Thyroid gland (tissue), 4 donors: ENCODE results near the gene FBXL7.

ENCODE experiments used
- POLR2A ChIP-seq, 2 donors: fragments of 450-650 bp; IDR thresholded peaks; one replicate each; pipeline ENCODE4 v1.6.1; 2017; ENCODE audit warnings: antibody characterized with exemption in 2 of 2, mild to moderate bottlenecking in 2 of 2, moderate library complexity in 1 of 2
- TF ChIP-seq, protein P1 (sequence below), 6 experiments: fragments of 200-600 bp in 3 of 6; fragments of 450-650 bp in 3 of 6; sonication (generic) in 3 of 6; IDR thresholded peaks; one replicate each; pipeline ENCODE4 v1.5.1; 2016 to 2019; ENCODE audit warnings: antibody characterized with exemption in 6 of 6, mild to moderate bottlenecking in 2 of 6, inconsistent platforms in 1 of 6, moderate library complexity in 1 of 6

DNA sequence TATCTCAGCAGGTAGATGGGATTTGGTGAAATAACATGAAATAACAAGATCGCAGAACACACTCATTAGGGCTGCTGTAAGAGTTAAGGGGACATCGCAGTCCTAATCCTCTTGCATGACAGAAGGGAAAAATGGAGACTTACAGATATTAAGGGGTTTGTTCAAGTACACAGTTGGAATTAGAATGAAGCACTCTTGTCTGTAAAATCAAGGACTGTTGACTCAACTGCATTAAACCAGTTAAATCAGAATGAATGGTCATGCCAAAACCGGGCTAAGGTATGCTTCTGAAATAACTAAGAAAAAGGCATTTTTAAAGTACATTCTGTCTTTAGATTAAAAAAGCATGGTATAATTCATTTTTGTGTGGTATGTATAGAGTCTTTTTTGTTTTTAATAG, 95.9 kb downstream of the FBXL7 start:
- TF ChIP-seq, protein P1, sequence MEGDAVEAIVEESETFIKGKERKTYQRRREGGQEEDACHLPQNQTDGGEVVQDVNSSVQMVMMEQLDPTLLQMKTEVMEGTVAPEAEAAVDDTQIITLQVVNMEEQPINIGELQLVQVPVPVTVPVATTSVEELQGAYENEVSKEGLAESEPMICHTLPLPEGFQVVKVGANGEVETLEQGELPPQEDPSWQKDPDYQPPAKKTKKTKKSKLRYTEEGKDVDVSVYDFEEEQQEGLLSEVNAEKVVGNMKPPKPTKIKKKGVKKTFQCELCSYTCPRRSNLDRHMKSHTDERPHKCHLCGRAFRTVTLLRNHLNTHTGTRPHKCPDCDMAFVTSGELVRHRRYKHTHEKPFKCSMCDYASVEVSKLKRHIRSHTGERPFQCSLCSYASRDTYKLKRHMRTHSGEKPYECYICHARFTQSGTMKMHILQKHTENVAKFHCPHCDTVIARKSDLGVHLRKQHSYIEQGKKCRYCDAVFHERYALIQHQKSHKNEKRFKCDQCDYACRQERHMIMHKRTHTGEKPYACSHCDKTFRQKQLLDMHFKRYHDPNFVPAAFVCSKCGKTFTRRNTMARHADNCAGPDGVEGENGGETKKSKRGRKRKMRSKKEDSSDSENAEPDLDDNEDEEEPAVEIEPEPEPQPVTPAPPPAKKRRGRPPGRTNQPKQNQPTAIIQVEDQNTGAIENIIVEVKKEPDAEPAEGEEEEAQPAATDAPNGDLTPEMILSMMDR (IDR thresholded peaks at IDR 0.05): no peak
- TF ChIP-seq POLR2A (IDR thresholded peaks at IDR 0.05): no peak
